PC-3 (cell line): ENCODE results near the gene TGIF2.

Source experiments
- EZH2 ChIP-seq: fragments of 300-600 bp; sonication (generic); IDR thresholded peaks from one replicate; pipeline ENCODE4 v1.6.1; 2017; ENCODE audit warnings: antibody characterized with exemption, mild to moderate bottlenecking, low read length; ENCODE audit not compliant: unreplicated experiment
- EZH2phosphoT487 ChIP-seq: fragments of 300-600 bp; sonication (generic); IDR thresholded peaks from 2 replicates; pipeline ENCODE4 v1.6.1; 2018; ENCODE audit warnings: mild to moderate bottlenecking, antibody characterized with exemption, low read length, borderline replicate concordance
- TF ChIP-seq, protein P1 (sequence below): fragments of 300-600 bp; sonication (generic); conservative IDR thresholded peaks from 2 replicates; pipeline ENCODE4 v1.5.1; 2017; ENCODE audit warnings: antibody characterized with exemption, low read depth, mild to moderate bottlenecking, low read length

DNA sequence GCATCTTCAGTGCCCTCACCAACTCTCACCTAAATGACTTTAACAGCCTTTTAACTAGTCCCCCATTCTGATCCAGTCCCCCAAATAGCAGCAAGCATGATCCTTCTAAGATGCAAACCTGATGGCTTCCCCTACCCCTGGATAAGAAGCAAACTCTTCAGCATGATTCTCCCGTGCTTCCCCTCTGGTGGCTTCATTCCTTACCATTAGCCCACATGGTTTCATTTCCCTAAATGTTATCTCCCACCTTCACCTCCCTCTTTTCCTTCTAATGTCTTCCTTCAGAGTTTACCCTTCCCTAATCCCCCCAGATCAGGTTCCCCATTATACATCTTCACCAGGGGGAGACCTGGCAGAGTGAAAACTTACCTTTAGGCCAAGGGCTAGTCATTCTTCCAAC is 28.1 kb downstream of the TGIF2 start:
- TF ChIP-seq, protein P1, sequence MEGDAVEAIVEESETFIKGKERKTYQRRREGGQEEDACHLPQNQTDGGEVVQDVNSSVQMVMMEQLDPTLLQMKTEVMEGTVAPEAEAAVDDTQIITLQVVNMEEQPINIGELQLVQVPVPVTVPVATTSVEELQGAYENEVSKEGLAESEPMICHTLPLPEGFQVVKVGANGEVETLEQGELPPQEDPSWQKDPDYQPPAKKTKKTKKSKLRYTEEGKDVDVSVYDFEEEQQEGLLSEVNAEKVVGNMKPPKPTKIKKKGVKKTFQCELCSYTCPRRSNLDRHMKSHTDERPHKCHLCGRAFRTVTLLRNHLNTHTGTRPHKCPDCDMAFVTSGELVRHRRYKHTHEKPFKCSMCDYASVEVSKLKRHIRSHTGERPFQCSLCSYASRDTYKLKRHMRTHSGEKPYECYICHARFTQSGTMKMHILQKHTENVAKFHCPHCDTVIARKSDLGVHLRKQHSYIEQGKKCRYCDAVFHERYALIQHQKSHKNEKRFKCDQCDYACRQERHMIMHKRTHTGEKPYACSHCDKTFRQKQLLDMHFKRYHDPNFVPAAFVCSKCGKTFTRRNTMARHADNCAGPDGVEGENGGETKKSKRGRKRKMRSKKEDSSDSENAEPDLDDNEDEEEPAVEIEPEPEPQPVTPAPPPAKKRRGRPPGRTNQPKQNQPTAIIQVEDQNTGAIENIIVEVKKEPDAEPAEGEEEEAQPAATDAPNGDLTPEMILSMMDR: no peak
- TF ChIP-seq EZH2 (no peak), EZH2phosphoT487 (no peak)
